HepG2 (cell line): ENCODE data around the gene PRKAR2A. TPM values are rescaled to one million over a fixed set of nuclear protein-coding genes. Genes with fewer than 3 reads are reported as not detected.

Source experiments
- ADNP ChIP-seq: sonication (generic); formaldehyde crosslinking; IDR thresholded peaks from 2 replicates; pipeline ENCODE4 v1.4.0; 2020; ENCODE audit warnings: missing genetic modification reagents
- CBX5 ChIP-seq: sonication (generic); formaldehyde crosslinking; IDR thresholded peaks from 2 replicates; pipeline ENCODE4 v1.4.0; 2020; ENCODE audit warnings: missing genetic modification reagents, borderline replicate concordance
- GPN1 ChIP-seq: sonication (generic); formaldehyde crosslinking; IDR thresholded peaks from 2 replicates; pipeline ENCODE4 v1.5.1; 2020; ENCODE audit warnings: missing genetic modification reagents, borderline replicate concordance
- KAT7 ChIP-seq: IDR thresholded peaks from 2 replicates; pipeline ENCODE4 v1.6.1; 2018; ENCODE audit warnings: borderline replicate concordance, missing compliant biosample characterization
- MTF1 ChIP-seq: sonication (generic); formaldehyde crosslinking; IDR thresholded peaks from 2 replicates; pipeline ENCODE4 v1.5.0; 2020; ENCODE audit warnings: missing genetic modification reagents
- RFXANK ChIP-seq: IDR thresholded peaks from 2 replicates; pipeline ENCODE4 v1.6.1; 2016
- SIX1 ChIP-seq: sonication (generic); formaldehyde crosslinking; IDR thresholded peaks from 2 replicates; pipeline ENCODE4 v1.4.0; 2020; ENCODE audit warnings: missing genetic modification reagents, borderline replicate concordance
- YEATS2 ChIP-seq: sonication (generic); formaldehyde crosslinking; IDR thresholded peaks from 2 replicates; pipeline ENCODE4 v1.4.0; 2020; ENCODE audit warnings: missing genetic modification reagents, borderline replicate concordance
- ZBTB20 ChIP-seq: sonication (generic); formaldehyde crosslinking; IDR thresholded peaks from 2 replicates; pipeline ENCODE4 v1.8.1; 2023; ENCODE audit warnings: missing genetic modification reagents, low read depth, mild to moderate bottlenecking, borderline replicate concordance
- ZNF20 ChIP-seq: sonication (generic); formaldehyde crosslinking; IDR thresholded peaks from 2 replicates; pipeline ENCODE4 v1.4.0; 2020; ENCODE audit warnings: mild to moderate bottlenecking, moderate library complexity, missing genetic modification reagents
- ZNF430 ChIP-seq: sonication (generic); formaldehyde crosslinking; IDR thresholded peaks from 2 replicates; pipeline ENCODE4 v1.9.0; 2021; ENCODE audit warnings: mild to moderate bottlenecking, missing genetic modification reagents
- ZNF441 ChIP-seq: sonication (generic); formaldehyde crosslinking; IDR thresholded peaks from 2 replicates; pipeline ENCODE4 v1.7.0; 2021; ENCODE audit warnings: missing genetic modification reagents, borderline replicate concordance
- ZNF598 ChIP-seq: sonication (generic); formaldehyde crosslinking; IDR thresholded peaks from 2 replicates; pipeline ENCODE4 v1.5.1; 2020; ENCODE audit warnings: mild to moderate bottlenecking, missing genetic modification reagents, borderline replicate concordance
- ZNF616 ChIP-seq: sonication (generic); formaldehyde crosslinking; IDR thresholded peaks from 2 replicates; pipeline ENCODE4 v1.5.0; 2020; ENCODE audit warnings: low read depth, mild to moderate bottlenecking, missing genetic modification reagents
- polyA plus RNA-seq, 8 experiments: library from polyadenylated mRNA; depleted of rRNA in 3 of 8; stranded (reverse) in 7 of 8; unstranded in 1 of 8; fragments of >200 nt; fragmentation: Illumina TruSeq in 4 of 8; extraction: Trizol in 4 of 8; gene quantifications; 2 replicates each; pipeline versions ENCODE4 v1.2.1 to v1.2.3, GENCODE V29; 2011 to 2016; ENCODE audit warnings: low read depth in 4 of 8, missing spikeins in 1 of 8, mixed read lengths in 1 of 8; ENCODE audit not compliant: insufficient read depth in 1 of 8
- total RNA-seq, 5 experiments: library from RNA; depleted of rRNA; stranded (reverse); fragments of >200 nt; fragmentation: Illumina TruSeq; extraction: Trizol; gene quantifications; 2 replicates each; pipeline ENCODE4 v1.2.3, GENCODE V29; 2016; ENCODE audit warnings: low read depth in 1 of 5
- TF ChIP-seq, protein P1 (sequence below): fragments of 450-650 bp; IDR thresholded peaks from 2 replicates; pipeline ENCODE4 v1.6.1; 2017; ENCODE audit warnings: mild to moderate bottlenecking
- TF ChIP-seq, protein P2 (sequence below): sonication (generic); formaldehyde crosslinking; IDR thresholded peaks from 2 replicates; pipeline ENCODE4 v1.8.0; 2022; ENCODE audit warnings: missing genetic modification reagents, mild to moderate bottlenecking, inconsistent platforms, borderline replicate concordance
- TF ChIP-seq, protein P3 (sequence below): sonication (generic); formaldehyde crosslinking; IDR thresholded peaks from 2 replicates; pipeline ENCODE4 v1.5.1; 2020; ENCODE audit warnings: missing genetic modification reagents, mild to moderate bottlenecking, borderline replicate concordance
- TF ChIP-seq, protein P4 (sequence below): IDR thresholded peaks from 2 replicates; pipeline ENCODE4 v1.6.1; 2016
- TF ChIP-seq, protein P5 (sequence below): sonication (generic); formaldehyde crosslinking; IDR thresholded peaks from 2 replicates; pipeline ENCODE4 v1.9.0; 2021; ENCODE audit warnings: missing genetic modification reagents, mild to moderate bottlenecking, borderline replicate concordance
- TF ChIP-seq, protein P6 (sequence below): sonication (generic); formaldehyde crosslinking; IDR thresholded peaks from 2 replicates; pipeline ENCODE4 v1.8.0; 2022; ENCODE audit warnings: mild to moderate bottlenecking, missing genetic modification reagents; ENCODE audit not compliant: insufficient replicate concordance

Gene PRKAR2A
- total and polyA plus RNA-seq, 2 of the 13 experiments (the other 11 are each of a cell fraction or from before 2014, with no cell fraction given), result 11.8 to 29.2 TPM

DNA sequence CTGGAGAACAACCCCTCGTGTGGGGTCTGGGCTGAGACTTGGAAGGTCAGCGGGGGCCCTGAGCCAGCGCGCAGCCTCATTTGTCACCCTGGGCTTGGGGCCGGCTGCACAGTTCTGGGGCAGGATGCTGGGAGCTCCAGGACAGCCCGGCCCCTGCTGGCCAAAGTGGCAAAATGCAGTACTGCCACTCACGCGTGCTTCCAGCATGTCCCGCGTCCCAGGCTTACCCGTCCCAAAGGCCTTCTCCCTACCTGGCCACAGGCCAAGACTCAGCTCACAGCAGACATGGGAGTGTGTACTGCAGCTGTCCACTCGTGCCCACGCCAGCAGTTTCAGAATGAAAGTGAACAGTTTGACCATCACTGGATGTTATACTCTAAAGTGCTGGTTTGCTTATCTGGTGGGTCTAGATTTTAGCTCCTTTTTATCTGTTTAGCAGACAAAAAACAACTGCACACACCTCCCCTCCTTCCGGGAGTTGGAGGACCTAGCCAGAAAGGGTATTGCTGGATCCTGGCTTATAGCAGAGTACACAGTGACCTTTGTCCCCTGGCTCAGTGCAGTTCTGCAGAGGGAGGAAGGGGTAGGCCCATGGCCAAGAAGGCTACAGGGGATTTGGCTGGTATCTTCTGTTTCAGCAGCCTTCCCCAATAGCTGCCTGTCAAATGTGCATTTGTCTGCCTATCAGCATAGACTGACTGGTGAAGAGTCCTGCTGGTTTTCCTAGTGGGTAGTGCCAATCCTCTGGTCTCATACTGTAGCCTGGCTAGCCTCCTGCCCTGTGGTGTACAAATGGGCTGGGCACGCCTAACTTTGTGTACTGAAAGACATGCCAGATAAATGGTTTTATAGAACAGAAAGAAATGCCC, 107.5 kb downstream of the PRKAR2A start (continued):
- 0 out of 2 replicates have a peak, but pooled peaks have one; percentile 33 for TF ChIP-seq MTF1 (CRISPR knock-in tag)
- TF ChIP-seq YEATS2 (CRISPR knock-in tag), result peak; percentile 68; the same call in 1 of the 2 replicates
- TF ChIP-seq, protein P1, sequence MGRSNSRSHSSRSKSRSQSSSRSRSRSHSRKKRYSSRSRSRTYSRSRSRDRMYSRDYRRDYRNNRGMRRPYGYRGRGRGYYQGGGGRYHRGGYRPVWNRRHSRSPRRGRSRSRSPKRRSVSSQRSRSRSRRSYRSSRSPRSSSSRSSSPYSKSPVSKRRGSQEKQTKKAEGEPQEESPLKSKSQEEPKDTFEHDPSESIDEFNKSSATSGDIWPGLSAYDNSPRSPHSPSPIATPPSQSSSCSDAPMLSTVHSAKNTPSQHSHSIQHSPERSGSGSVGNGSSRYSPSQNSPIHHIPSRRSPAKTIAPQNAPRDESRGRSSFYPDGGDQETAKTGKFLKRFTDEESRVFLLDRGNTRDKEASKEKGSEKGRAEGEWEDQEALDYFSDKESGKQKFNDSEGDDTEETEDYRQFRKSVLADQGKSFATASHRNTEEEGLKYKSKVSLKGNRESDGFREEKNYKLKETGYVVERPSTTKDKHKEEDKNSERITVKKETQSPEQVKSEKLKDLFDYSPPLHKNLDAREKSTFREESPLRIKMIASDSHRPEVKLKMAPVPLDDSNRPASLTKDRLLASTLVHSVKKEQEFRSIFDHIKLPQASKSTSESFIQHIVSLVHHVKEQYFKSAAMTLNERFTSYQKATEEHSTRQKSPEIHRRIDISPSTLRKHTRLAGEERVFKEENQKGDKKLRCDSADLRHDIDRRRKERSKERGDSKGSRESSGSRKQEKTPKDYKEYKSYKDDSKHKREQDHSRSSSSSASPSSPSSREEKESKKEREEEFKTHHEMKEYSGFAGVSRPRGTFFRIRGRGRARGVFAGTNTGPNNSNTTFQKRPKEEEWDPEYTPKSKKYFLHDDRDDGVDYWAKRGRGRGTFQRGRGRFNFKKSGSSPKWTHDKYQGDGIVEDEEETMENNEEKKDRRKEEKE, result no peak
- no peak for TF ChIP-seq ZNF430 (CRISPR knock-in tag)
- TF ChIP-seq, protein P2, sequence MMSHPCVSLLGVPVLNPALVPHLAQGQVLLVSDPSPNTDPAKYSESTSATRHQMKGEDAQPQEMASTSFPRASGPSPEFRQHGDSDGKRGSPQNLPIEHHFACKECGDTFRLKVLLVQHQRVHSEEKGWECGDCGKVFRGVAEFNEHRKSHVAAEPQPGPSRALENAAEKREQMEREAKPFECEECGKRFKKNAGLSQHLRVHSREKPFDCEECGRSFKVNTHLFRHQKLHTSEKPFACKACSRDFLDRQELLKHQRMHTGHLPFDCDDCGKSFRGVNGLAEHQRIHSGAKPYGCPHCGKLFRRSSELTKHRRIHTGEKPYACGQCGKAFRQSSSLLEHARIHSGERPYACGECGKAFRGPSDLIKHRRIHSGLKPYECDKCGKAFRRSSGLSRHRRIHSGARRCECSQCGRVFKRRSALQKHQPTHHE (CRISPR knock-in tag), result no peak
- no peak for TF ChIP-seq RFXANK (CRISPR knock-in tag)
- TF ChIP-seq GPN1 (CRISPR knock-in tag), result no peak
- no peak for TF ChIP-seq KAT7 (CRISPR knock-in tag)
- TF ChIP-seq, protein P3, sequence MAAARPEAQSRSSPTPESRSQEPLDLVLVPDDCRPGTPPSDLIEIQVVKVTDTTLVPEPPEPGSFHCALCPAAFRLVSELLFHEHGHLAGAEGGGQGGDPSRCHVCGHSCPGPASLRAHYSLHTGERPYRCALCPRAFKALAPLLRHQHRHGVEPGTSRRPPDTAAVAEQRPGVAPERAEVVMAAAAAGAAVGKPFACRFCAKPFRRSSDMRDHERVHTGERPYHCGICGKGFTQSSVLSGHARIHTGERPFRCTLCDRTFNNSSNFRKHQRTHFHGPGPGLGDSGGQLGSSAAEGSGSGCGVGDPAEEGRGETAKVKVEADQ (CRISPR knock-in tag), result peak; percentile 63; the same call in 1 of the 2 replicates
- TF ChIP-seq CBX5, result peak; percentile 73; the same call in 1 of the 2 replicates
- TF ChIP-seq, protein P4, sequence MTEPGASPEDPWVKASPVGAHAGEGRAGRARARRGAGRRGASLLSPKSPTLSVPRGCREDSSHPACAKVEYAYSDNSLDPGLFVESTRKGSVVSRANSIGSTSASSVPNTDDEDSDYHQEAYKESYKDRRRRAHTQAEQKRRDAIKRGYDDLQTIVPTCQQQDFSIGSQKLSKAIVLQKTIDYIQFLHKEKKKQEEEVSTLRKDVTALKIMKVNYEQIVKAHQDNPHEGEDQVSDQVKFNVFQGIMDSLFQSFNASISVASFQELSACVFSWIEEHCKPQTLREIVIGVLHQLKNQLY, result peak; percentile 72; the same call in 1 of the 2 replicates
- TF ChIP-seq ZNF616, result peak; percentile 16; the same call in 1 of the 2 replicates
- TF ChIP-seq SIX1 (CRISPR knock-in tag), result 0 out of 2 replicates have a peak, but pooled peaks have one; percentile 10
- TF ChIP-seq ZBTB20 (CRISPR knock-in tag), result no peak
- TF ChIP-seq ZNF441 (CRISPR knock-in tag), result no peak
- TF ChIP-seq ADNP, result 0 out of 2 replicates have a peak, but pooled peaks have one; percentile 20
- TF ChIP-seq, protein P5, sequence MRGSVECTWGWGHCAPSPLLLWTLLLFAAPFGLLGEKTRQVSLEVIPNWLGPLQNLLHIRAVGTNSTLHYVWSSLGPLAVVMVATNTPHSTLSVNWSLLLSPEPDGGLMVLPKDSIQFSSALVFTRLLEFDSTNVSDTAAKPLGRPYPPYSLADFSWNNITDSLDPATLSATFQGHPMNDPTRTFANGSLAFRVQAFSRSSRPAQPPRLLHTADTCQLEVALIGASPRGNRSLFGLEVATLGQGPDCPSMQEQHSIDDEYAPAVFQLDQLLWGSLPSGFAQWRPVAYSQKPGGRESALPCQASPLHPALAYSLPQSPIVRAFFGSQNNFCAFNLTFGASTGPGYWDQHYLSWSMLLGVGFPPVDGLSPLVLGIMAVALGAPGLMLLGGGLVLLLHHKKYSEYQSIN, result no peak
- no peak for TF ChIP-seq ZNF20 (CRISPR knock-in tag)
- peak; percentile 99; the same call in 1 of the 2 replicates for TF ChIP-seq ZNF598 (CRISPR knock-in tag)
- TF ChIP-seq, protein P6, sequence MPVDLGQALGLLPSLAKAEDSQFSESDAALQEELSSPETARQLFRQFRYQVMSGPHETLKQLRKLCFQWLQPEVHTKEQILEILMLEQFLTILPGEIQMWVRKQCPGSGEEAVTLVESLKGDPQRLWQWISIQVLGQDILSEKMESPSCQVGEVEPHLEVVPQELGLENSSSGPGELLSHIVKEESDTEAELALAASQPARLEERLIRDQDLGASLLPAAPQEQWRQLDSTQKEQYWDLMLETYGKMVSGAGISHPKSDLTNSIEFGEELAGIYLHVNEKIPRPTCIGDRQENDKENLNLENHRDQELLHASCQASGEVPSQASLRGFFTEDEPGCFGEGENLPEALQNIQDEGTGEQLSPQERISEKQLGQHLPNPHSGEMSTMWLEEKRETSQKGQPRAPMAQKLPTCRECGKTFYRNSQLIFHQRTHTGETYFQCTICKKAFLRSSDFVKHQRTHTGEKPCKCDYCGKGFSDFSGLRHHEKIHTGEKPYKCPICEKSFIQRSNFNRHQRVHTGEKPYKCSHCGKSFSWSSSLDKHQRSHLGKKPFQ, result peak; percentile 72
